Activated naive CD8-positive, alpha-beta T cell treated with anti-CD3 and anti-CD28 coated beads, Interleukin-2, amount 50 U/mL, for 16 hours (primary cell): Measurements from ENCODE around the gene DLX5.
"Not testable (repeated sequence)": the region's sequence is repeated elsewhere in the genome, so short reads cannot be mapped to it uniquely, and the experiment has no call there.

Experiments
- DNase-seq: peaks from one replicate; pipeline ENCODE4 v3.0.0-alpha.2; 2020; ENCODE audit warnings: low read depth, low spot score

The DLX5 gene

GRCh38 chr7:97024209-97025129, at the start of gene DLX5:
TSS of gene DLX5 (minus strand) at chr7:97024831. CDS start at chr7:97024623, 208 bp downstream.
- no peak for DNase-seq

- DNase-seq, result not testable (repeated sequence)
Observed at GRCh38 chr7:97072025-97072424, 47.4 kb upstream of the DLX5 start.

GRCh38 chr7:97064972-97065587, 40.4 kb upstream of the DLX5 start:
- DNase-seq, result no peak

- DNase-seq, result no peak
Observed at GRCh38 chr7:97064020-97064419, 39.4 kb upstream of the DLX5 start.

GRCh38 chr7:97043281-97043680, 18.6 kb upstream of the DLX5 start:
- no peak for DNase-seq

- no peak for DNase-seq
Observed at GRCh38 chr7:97039374-97040065, 14.9 kb upstream of the DLX5 start.

- DNase-seq, result not testable (repeated sequence)
Observed at GRCh38 chr7:97034213-97034852, 9.7 kb upstream of the DLX5 start.

GRCh38 chr7:97027427-97028234, 3.0 kb upstream of the DLX5 start:
- DNase-seq, result peak; percentile 41

GRCh38 chr7:97026715-97027426, 2.2 kb upstream of the DLX5 start:
- no peak for DNase-seq

- no peak for DNase-seq
Observed at GRCh38 chr7:97025983-97026714, 1.5 kb upstream of the DLX5 start.

GRCh38 chr7:97025130-97025499, 484 bp upstream of the DLX5 start:
- no peak for DNase-seq

GRCh38 chr7:97022491-97023306, 1.9 kb downstream of the DLX5 start:
- no peak for DNase-seq

GRCh38 chr7:97021747-97022490, 2.7 kb downstream of the DLX5 start:
- no peak for DNase-seq

GRCh38 chr7:97020996-97021746, 3.5 kb downstream of the DLX5 start:
- DNase-seq, result no peak

- no peak for DNase-seq
Observed at GRCh38 chr7:97020601-97020995, 4.0 kb downstream of the DLX5 start.

- DNase-seq, result no peak
Observed at GRCh38 chr7:97019710-97020225, 4.9 kb downstream of the DLX5 start.
